A673 (cell line): ENCODE data around the gene LAMB2. TPM values are rescaled to one million over a fixed set of nuclear protein-coding genes. Genes with fewer than 3 reads are reported as not detected.

Experiments used
- BruUV-seq: library from RNA; stranded (reverse); fragments of 400-500 nt; replicated peaks from 2 replicates; lab custom pipeline; 2021; lab: Mats Ljungman, UMichigan
- CTCF ChIA-PET: fragments of 300-600 bp; sonication (Branson Sonifier 250); formaldehyde crosslinking; loops from one replicate; lab custom pipeline; 2022; ENCODE audit warnings: antibody characterized with exemption; lab: Charles Lee
- POLR2A ChIA-PET: fragments of 300-600 bp; sonication (Branson Sonifier 250); formaldehyde crosslinking; loops from one replicate; lab custom pipeline; 2022; ENCODE audit warnings: antibody characterized with exemption; ENCODE audit not compliant: low non-redundant PET; lab: Charles Lee
- DNase-seq: peaks from one replicate; pipeline ENCODE4 v3.0.0-alpha.2; 2015; ENCODE audit warnings: low spot score
- H3K27ac ChIP-seq: fragments of 200-600 bp; sonication (generic); 2 replicates; pipeline ENCODE4 v1.5.1; 2016; ENCODE audit warnings: mixed run types, low read depth, mild to moderate bottlenecking, mixed read lengths, antibody characterized with exemption, low read length; ENCODE audit not compliant: poor library complexity, severe bottlenecking
- H3K27me3 ChIP-seq: fragments of 200-600 bp; sonication (generic); replicated peaks from 2 replicates; pipeline ENCODE4 v1.6.1; 2017; ENCODE audit warnings: mixed run types, low read depth, mild to moderate bottlenecking, mixed read lengths, antibody characterized with exemption, low read length; ENCODE audit not compliant: insufficient read depth, poor library complexity
- H3K36me3 ChIP-seq: fragments of 200-600 bp; sonication (generic); 2 replicates; pipeline ENCODE4 v1.6.1; 2016; ENCODE audit warnings: mixed run types, mild to moderate bottlenecking, mixed read lengths, antibody characterized with exemption, low read length; ENCODE audit not compliant: insufficient read depth, poor library complexity, severe bottlenecking
- H3K4me1 ChIP-seq: fragments of 200-600 bp; sonication (generic); 2 replicates; pipeline ENCODE4 v1.6.1; 2017; ENCODE audit warnings: mixed run types, mild to moderate bottlenecking, mixed read lengths, antibody characterized with exemption, low read length; ENCODE audit not compliant: insufficient read depth, poor library complexity, severe bottlenecking
- H3K4me3 ChIP-seq: fragments of 200-600 bp; sonication (generic); 2 replicates; pipeline ENCODE4 v1.5.1; 2016; ENCODE audit warnings: low read depth, mixed run types, mild to moderate bottlenecking, mixed read lengths, low read length; ENCODE audit not compliant: poor library complexity, severe bottlenecking
- H3K9me3 ChIP-seq: fragments of 200-600 bp; sonication (generic); 2 replicates; pipeline ENCODE4 v1.6.1; 2016; ENCODE audit warnings: mixed run types, low read depth, mild to moderate bottlenecking, mixed read lengths, antibody characterized with exemption, low read length; ENCODE audit not compliant: poor library complexity, severe bottlenecking
- CTCF ChIP-seq: fragments of 300-800, 200-600 bp; sonication (generic); conservative IDR thresholded peaks from 2 replicates; pipeline ENCODE4 v1.5.1; 2017; ENCODE audit warnings: low read depth, mild to moderate bottlenecking, antibody characterized with exemption, low read length, moderate library complexity, mixed read lengths
- EZH2 ChIP-seq: fragments of 200-600 bp; sonication (generic); IDR thresholded peaks from 2 replicates; pipeline ENCODE4 v1.6.1; 2017; ENCODE audit warnings: borderline replicate concordance, low read depth, mild to moderate bottlenecking, mixed read lengths, antibody characterized with exemption, low read length; ENCODE audit not compliant: poor library complexity, severe bottlenecking
- intact Hi-C: fragments of 100-400 bp; cut with micrococcal nuclease; formaldehyde crosslinking; loops from one replicate; pipeline ENCODE4 v1.10.0; 2022; ENCODE audit not compliant: unreplicated experiment
- total RNA-seq: library from RNA; stranded (reverse); gene quantifications from 2 replicates; pipeline ENCODE4 v1.2.3, GENCODE V29; 2021

The LAMB2 gene
- total RNA-seq, 1 experiment from 2014 or later = 45.9 TPM

GRCh38 chr3:49166752-49167556 lies 34.1 kb upstream of the LAMB2 start:
- H3K4me3 ChIP-seq = peak overlapping the region; percentile 69
- no peak overlapping the region for H3K27ac ChIP-seq
- DNase-seq = no peak
- intact Hi-C loops = no loop called here
- CTCF ChIA-PET = no interaction called here
- no TSS peak for BruUV-seq
- H3K36me3 ChIP-seq = no peaks in the 10 kb centered on the region
- TF ChIP-seq CTCF (no peak), EZH2 (no peak)
- no peaks in the 10 kb centered on the region for H3K4me1 ChIP-seq
- H3K27me3 ChIP-seq = no peaks in the 10 kb centered on the region
- no peaks in the 10 kb centered on the region for H3K9me3 ChIP-seq
- POLR2A ChIA-PET = no interaction called here

GRCh38 chr3:49165771-49166751 lies 33.2 kb upstream of the LAMB2 start, which contains the start of gene CCDC71:
CCDC71 (minus strand) TSS chr3:49166331; CDS start chr3:49164208, 2,123 bp downstream.
- DNase-seq = peak; percentile 72
- H3K4me3 ChIP-seq = peak within 1 kb of the TSS; percentile 69
- CTCF ChIA-PET = no interaction called here
- TF ChIP-seq EZH2 (no peak), CTCF (no peak)
- POLR2A ChIA-PET = interaction anchor here (0.5 kb wide), 1 partner anchor 126 kb away, joined by 3 read pairs; no protein-coding TSS in a partner anchor
- no peaks in the 10 kb centered on the region for H3K36me3 ChIP-seq
- BruUV-seq = no TSS peak
- no peaks in the 10 kb centered on the region for H3K9me3 ChIP-seq
- peak within 1 kb of the TSS; percentile 78 for H3K27ac ChIP-seq
- no peaks in the 10 kb centered on the region for H3K4me1 ChIP-seq
- no peaks in the 10 kb centered on the region for H3K27me3 ChIP-seq
- intact Hi-C loops = no loop called here

- Histone ChIP-seq H3K4me3 (peak overlapping the region; percentile 69), H3K36me3 (no peaks in the 10 kb centered on the region), H3K4me1 (no peaks in the 10 kb centered on the region), H3K9me3 (no peaks in the 10 kb centered on the region), H3K27me3 (no peaks in the 10 kb centered on the region), H3K27ac (peak overlapping the region; percentile 78)
- intact Hi-C loops = no loop called here
- BruUV-seq = TSS peak; percentile 59
- POLR2A ChIA-PET = interaction anchor here (0.5 kb wide), 1 partner anchor 126 kb away, joined by 3 read pairs; no protein-coding TSS in a partner anchor
- no peak for DNase-seq
- TF ChIP-seq CTCF (no peak), EZH2 (no peak)
- CTCF ChIA-PET = no interaction called here
Measured at GRCh38 chr3:49164983-49165720, 32.3 kb upstream of the LAMB2 start.
